Lung microvascular endothelial cell (primary cell): ENCODE results near the gene COL15A1. TPM values are rescaled to one million over a fixed set of nuclear protein-coding genes. Genes with fewer than 3 reads are reported as not detected.

Experiments used
- DNase-seq, 2 donors: peaks; one replicate each; pipeline versions ENCODE4 v3.0.0 to v3.0.0-alpha.2; 2010; ENCODE audit warnings: low read depth in 2 of 2
- total RNA-seq: library from RNA; depleted of rRNA; stranded (reverse); fragments of >200 nt; gene quantifications from 2 replicates; pipeline ENCODE4 v1.2.1, GENCODE V29; 2014

The COL15A1 gene
- total RNA-seq, 1 donor from 2014 or later, result not detected

GRCh38 chr9:99013550-99013949 is 69.8 kb downstream of the COL15A1 start:
- no peak for DNase-seq

- DNase-seq, result no peak
Measured at GRCh38 chr9:99015448-99015847, 71.7 kb downstream of the COL15A1 start.

GRCh38 chr9:99015890-99016289 is 72.2 kb downstream of the COL15A1 start:
- DNase-seq, result no peak

GRCh38 chr9:99016681-99017387 is 73.1 kb downstream of the COL15A1 start:
- no peak for DNase-seq

- no peak for DNase-seq
Measured at GRCh38 chr9:99018653-99019052, 74.9 kb downstream of the COL15A1 start.

- DNase-seq, result peak in 1 of 2 donors; percentile 85
Measured at GRCh38 chr9:99019510-99020331, 76.0 kb downstream of the COL15A1 start.

- no peak for DNase-seq
Measured at GRCh38 chr9:99020786-99021436, 77.2 kb downstream of the COL15A1 start.

GRCh38 chr9:99021512-99021911 is 77.8 kb downstream of the COL15A1 start:
- no peak for DNase-seq

- no peak for DNase-seq
Measured at GRCh38 chr9:99023231-99023630, 79.5 kb downstream of the COL15A1 start.

GRCh38 chr9:99023831-99024230 is 80.1 kb downstream of the COL15A1 start:
- no peak for DNase-seq

- DNase-seq, result no peak
Measured at GRCh38 chr9:99024959-99025358, 81.3 kb downstream of the COL15A1 start.

GRCh38 chr9:99025616-99026270 is 82.0 kb downstream of the COL15A1 start:
- no peak for DNase-seq

- DNase-seq, result no peak
Measured at GRCh38 chr9:99026271-99026955, 82.7 kb downstream of the COL15A1 start.

GRCh38 chr9:99026956-99027298 is 83.2 kb downstream of the COL15A1 start:
- no peak for DNase-seq

GRCh38 chr9:99027443-99027842 is 83.7 kb downstream of the COL15A1 start:
- no peak for DNase-seq

GRCh38 chr9:99029083-99029645 is 85.5 kb downstream of the COL15A1 start:
- no peak for DNase-seq

- no peak for DNase-seq
Measured at GRCh38 chr9:99030092-99030511, 86.4 kb downstream of the COL15A1 start.

- DNase-seq, result no peak
Measured at GRCh38 chr9:99030610-99031109, 87.0 kb downstream of the COL15A1 start.

- DNase-seq, result no peak
Measured at GRCh38 chr9:99031319-99031718, 87.6 kb downstream of the COL15A1 start.

- DNase-seq, result no peak
Measured at GRCh38 chr9:99031994-99032393, 88.3 kb downstream of the COL15A1 start.

GRCh38 chr9:99034149-99034548 is 90.4 kb downstream of the COL15A1 start:
- DNase-seq, result no peak
